Measurements from ENCODE around the gene ZBTB7A.

ZBTB7A gene

DNA sequence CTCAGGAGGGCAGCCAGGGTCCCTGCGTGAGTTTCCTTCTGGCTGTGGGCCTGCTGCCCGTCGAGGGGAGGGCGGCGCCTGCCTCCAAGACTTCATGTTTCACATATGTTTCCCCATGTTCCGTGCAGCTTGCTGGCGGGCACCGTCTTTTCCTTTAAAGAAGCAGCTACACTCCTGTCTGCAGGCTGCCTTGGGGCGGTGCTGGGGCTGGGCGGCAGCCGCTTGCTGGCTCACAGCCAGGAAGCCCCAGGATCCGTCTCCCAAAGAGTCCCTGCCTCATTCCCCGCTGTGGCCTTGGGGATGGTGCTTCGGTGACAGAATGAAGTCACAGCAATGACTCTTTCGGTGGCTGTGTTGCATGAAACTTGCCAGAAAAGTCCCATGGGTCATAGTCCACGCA, 34.3 kb downstream of the ZBTB7A start:
- DNase-seq (ENCODE audit: extremely low read depth, low read depth) = no peak
- no peak for TF ChIP-seq CTCF (IDR thresholded peaks at IDR 0.05; ENCODE audit: low read depth, low read length)

GRCh38 chr19:4031420-4031819, 35.3 kb downstream of the ZBTB7A start:
- DNase-seq (ENCODE audit: extremely low read depth, low read depth) = no peak
- TF ChIP-seq CTCF (IDR thresholded peaks at IDR 0.05; ENCODE audit: low read depth, low read length) = no peak

DNA sequence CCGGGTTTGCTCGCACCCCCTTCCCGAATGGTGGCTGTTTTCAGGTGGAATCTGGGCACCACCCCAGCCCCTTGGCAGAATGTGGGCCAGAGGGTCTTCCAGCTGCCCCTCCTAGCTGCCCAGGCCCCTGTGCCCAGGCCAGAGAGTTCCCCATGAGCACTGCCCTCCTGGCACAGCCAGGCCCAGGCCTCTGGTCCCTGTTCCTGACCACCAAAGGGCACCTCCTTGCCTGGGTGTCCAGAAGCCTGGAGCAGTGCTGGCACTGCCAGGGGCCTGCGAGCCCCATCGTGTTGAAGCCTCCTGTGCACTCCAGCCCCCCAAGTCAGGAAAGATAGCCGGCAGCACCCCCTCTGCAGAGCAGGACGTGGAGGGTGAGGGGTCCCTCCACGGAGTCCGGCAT, 35.7 kb downstream of the ZBTB7A start:
- TF ChIP-seq CTCF (IDR thresholded peaks at IDR 0.05; ENCODE audit: low read depth, low read length) = no peak
- DNase-seq (ENCODE audit: extremely low read depth, low read depth) = no peak

GRCh38 chr19:4030552-4030951, 36.1 kb downstream of the ZBTB7A start:
- TF ChIP-seq CTCF (IDR thresholded peaks at IDR 0.05; ENCODE audit: low read depth, low read length) = no peak
- no peak for DNase-seq (ENCODE audit: extremely low read depth, low read depth)

GRCh38 chr19:4029247-4029614, 37.5 kb downstream of the ZBTB7A start:
- DNase-seq (ENCODE audit: extremely low read depth, low read depth) = no peak

GRCh38 chr19:4028334-4029246, 38.1 kb downstream of the ZBTB7A start:
- no peak for DNase-seq (ENCODE audit: extremely low read depth, low read depth)
- no peak for TF ChIP-seq CTCF (IDR thresholded peaks at IDR 0.05; ENCODE audit: low read depth, low read length)

More at GRCh38 chr19:4029247-4029614, 37.5 kb downstream of the ZBTB7A start:
- no peak for TF ChIP-seq CTCF (IDR thresholded peaks at IDR 0.05; ENCODE audit: low read depth, low read length)

GRCh38 chr19:4027146-4027545, 39.6 kb downstream of the ZBTB7A start:
- no peak for DNase-seq (ENCODE audit: extremely low read depth, low read depth)
- TF ChIP-seq CTCF (IDR thresholded peaks at IDR 0.05; ENCODE audit: low read depth, low read length) = no peak
